C4-2B (cell line): ENCODE data around the gene DGKH.

Experiments used
- H3K27ac ChIP-seq: fragments of 450-650 bp; 2 replicates; pipeline ENCODE4 v1.5.1; 2017
- ZFX ChIP-seq: fragments of 450-650 bp; IDR thresholded peaks from 2 replicates; pipeline ENCODE4 v1.6.1; 2017
- TF ChIP-seq, protein P1 (sequence below): fragments of 450-650 bp; conservative IDR thresholded peaks from 2 replicates; pipeline ENCODE4 v1.5.1; 2017; ENCODE audit warnings: mild to moderate bottlenecking

DGKH gene

DNA sequence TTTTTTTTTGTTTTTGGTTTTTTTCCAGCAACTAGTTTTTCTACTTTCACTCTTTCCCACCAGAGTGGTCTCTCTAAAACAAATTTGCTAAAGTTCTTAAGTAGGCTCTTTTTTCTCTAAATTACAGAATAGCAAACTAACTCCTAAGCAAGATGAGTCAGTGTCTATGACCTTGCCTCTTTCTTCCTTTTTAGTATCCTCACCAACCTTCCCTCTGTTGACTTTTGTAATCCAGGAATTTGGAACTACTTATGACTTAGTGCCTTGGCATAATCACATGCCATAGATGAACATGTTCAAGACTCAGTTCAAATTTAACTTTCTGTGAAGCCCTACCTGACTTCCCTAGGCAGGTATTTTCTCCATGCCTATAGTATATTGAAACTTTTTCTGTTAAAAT is 191.2 kb downstream of the DGKH start:
- H3K27ac ChIP-seq, result no peak overlapping the region
- no peak for TF ChIP-seq ZFX
- TF ChIP-seq, protein P1, sequence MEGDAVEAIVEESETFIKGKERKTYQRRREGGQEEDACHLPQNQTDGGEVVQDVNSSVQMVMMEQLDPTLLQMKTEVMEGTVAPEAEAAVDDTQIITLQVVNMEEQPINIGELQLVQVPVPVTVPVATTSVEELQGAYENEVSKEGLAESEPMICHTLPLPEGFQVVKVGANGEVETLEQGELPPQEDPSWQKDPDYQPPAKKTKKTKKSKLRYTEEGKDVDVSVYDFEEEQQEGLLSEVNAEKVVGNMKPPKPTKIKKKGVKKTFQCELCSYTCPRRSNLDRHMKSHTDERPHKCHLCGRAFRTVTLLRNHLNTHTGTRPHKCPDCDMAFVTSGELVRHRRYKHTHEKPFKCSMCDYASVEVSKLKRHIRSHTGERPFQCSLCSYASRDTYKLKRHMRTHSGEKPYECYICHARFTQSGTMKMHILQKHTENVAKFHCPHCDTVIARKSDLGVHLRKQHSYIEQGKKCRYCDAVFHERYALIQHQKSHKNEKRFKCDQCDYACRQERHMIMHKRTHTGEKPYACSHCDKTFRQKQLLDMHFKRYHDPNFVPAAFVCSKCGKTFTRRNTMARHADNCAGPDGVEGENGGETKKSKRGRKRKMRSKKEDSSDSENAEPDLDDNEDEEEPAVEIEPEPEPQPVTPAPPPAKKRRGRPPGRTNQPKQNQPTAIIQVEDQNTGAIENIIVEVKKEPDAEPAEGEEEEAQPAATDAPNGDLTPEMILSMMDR, result no peak

GRCh38 chr13:42246541-42246940 is 198.1 kb downstream of the DGKH start:
- TF ChIP-seq, protein P1, result no peak
- no peak for TF ChIP-seq ZFX
- H3K27ac ChIP-seq, result no peak overlapping the region

GRCh38 chr13:42247883-42248282 is 199.4 kb downstream of the DGKH start:
- TF ChIP-seq, protein P1, result no peak
- no peak for TF ChIP-seq ZFX
- H3K27ac ChIP-seq, result no peak overlapping the region

DNA sequence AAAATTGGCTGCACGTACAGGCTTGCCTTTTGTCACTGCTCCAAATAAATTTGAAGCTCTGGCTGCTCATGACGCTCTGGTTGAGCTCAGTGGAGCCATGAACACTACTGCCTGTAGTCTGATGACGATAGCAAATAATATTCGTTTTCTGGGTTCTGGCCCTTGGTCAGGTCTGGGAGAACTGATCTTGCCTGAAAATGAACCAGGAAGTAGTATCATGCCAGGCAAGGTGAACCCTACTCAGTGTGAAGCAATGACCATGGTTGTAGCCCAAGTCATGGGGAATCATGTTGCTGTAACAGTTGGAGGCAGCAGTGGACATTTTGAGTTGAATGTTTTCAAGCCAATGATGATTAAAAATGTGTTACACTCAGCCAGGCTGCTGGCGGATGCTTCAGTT is 207.4 kb downstream of the DGKH start:
- TF ChIP-seq ZFX, result no peak
- TF ChIP-seq, protein P1, result no peak
- no peak overlapping the region for H3K27ac ChIP-seq

DNA sequence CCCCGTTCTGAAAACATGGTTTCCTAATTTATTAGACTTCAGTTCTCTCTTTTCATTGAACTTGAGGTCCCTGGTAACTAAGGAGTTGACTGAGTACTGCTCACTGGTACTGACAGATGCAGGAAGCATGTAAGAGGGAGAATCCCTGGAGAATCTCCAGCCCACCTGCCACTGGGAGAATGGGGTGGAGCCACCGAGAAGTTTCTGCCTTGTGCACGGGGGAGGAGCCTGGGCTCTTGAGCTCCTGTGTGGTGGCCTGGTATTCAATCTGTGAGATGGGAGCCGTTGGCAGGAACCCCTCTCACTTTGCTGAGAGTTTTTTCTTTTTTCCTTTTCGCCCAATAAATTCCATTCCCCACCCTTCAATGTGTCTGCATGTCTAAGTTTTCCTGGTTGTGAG is 210.3 kb downstream of the DGKH start:
- TF ChIP-seq ZFX, result no peak
- TF ChIP-seq, protein P1, result no peak
- H3K27ac ChIP-seq, result no peak overlapping the region

DNA sequence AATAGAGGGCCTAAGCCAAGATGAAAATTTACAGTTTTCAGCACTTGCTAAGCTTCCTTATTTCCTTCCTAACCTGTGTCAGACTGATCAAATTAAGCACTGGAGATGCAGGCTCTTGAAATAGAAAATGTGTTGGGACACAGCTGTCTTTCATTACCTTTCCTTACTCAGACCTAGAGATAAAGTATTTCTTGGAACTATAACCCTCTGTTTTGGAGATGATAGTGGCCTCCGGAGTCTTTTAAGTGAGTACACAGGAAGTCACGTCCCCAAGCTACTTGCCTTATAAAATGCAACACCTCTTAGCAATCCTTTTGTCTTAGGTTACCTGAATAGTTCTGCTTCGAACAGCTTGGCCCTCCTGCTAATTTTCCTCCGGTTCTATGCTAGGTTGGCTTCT is 211.1 kb downstream of the DGKH start:
- no peak overlapping the region for H3K27ac ChIP-seq
- TF ChIP-seq ZFX, result no peak
- TF ChIP-seq, protein P1, result no peak

GRCh38 chr13:42260903-42261654 is 212.6 kb downstream of the DGKH start:
- H3K27ac ChIP-seq, result no peak overlapping the region
- TF ChIP-seq ZFX, result no peak
- TF ChIP-seq, protein P1, result no peak
